Osteoblast (primary cell): ENCODE measurements around the gene EIPR1. TPM values are rescaled to one million over a fixed set of nuclear protein-coding genes. Genes with fewer than 3 reads are reported as not detected.

Experiments used
- DNase-seq: peaks from one replicate; pipeline ENCODE4 v3.0.0; 2011; ENCODE audit warnings: low spot score, mixed read lengths; ENCODE audit not compliant: insufficient read length; ENCODE audit errors: missing footprints
- H2AFZ ChIP-seq: 2 replicates; pipeline ENCODE4 v1.6.0; 2011; ENCODE audit warnings: mild to moderate bottlenecking, low read length
- H3K27ac ChIP-seq: 2 replicates; pipeline ENCODE4 v1.5.1; 2011; ENCODE audit warnings: mild to moderate bottlenecking, low read depth, low read length, moderate library complexity
- H3K27me3 ChIP-seq: 2 replicates; pipeline ENCODE4 v1.6.0; 2012; ENCODE audit warnings: mild to moderate bottlenecking, control low read depth, inconsistent platforms, low read length, moderate library complexity; ENCODE audit not compliant: insufficient read depth
- H3K36me3 ChIP-seq: 2 replicates; pipeline ENCODE4 v1.5.1; 2011; ENCODE audit warnings: mild to moderate bottlenecking, low read length, control low read depth, moderate library complexity; ENCODE audit not compliant: insufficient read depth
- H3K4me1 ChIP-seq: 2 replicates; pipeline ENCODE4 v1.5.1; 2011; ENCODE audit warnings: mild to moderate bottlenecking, low read length, control low read depth, moderate library complexity; ENCODE audit not compliant: insufficient read depth
- H3K4me2 ChIP-seq: 2 replicates; pipeline ENCODE4 v1.6.0; 2011; ENCODE audit warnings: mild to moderate bottlenecking, low read length; ENCODE audit not compliant: insufficient read depth
- H3K4me3 ChIP-seq: fragments of 200-600 bp; sonication (generic); 3 replicates; pipeline ENCODE4 v1.5.1; 2012; ENCODE audit warnings: mild to moderate bottlenecking, low read length, inconsistent platforms; ENCODE audit not compliant: insufficient read depth
- H3K79me2 ChIP-seq: 2 replicates; pipeline ENCODE4 v1.6.0; 2012; ENCODE audit warnings: mild to moderate bottlenecking, low read length, control low read depth, inconsistent platforms; ENCODE audit not compliant: insufficient read depth
- H3K9me3 ChIP-seq: 2 replicates; pipeline ENCODE4 v1.5.1; 2011; ENCODE audit warnings: low read depth, low read length, control low read depth
- H4K20me1 ChIP-seq: 2 replicates; pipeline ENCODE4 v1.6.0; 2012; ENCODE audit warnings: mild to moderate bottlenecking, low read length, control low read depth; ENCODE audit not compliant: insufficient read depth
- CTCF ChIP-seq: IDR thresholded peaks from 2 replicates; pipeline ENCODE4 v1.5.1; 2011; ENCODE audit warnings: mild to moderate bottlenecking, low read depth, low read length, moderate library complexity; ENCODE audit errors: extremely low read depth
- total RNA-seq: library from RNA; depleted of rRNA; stranded (reverse); fragments of >200 nt; gene quantifications from 2 replicates; pipeline ENCODE4 v1.2.3, GENCODE V29; 2012

The EIPR1 gene
- total RNA-seq, 1 donor: 17.7 TPM

DNA sequence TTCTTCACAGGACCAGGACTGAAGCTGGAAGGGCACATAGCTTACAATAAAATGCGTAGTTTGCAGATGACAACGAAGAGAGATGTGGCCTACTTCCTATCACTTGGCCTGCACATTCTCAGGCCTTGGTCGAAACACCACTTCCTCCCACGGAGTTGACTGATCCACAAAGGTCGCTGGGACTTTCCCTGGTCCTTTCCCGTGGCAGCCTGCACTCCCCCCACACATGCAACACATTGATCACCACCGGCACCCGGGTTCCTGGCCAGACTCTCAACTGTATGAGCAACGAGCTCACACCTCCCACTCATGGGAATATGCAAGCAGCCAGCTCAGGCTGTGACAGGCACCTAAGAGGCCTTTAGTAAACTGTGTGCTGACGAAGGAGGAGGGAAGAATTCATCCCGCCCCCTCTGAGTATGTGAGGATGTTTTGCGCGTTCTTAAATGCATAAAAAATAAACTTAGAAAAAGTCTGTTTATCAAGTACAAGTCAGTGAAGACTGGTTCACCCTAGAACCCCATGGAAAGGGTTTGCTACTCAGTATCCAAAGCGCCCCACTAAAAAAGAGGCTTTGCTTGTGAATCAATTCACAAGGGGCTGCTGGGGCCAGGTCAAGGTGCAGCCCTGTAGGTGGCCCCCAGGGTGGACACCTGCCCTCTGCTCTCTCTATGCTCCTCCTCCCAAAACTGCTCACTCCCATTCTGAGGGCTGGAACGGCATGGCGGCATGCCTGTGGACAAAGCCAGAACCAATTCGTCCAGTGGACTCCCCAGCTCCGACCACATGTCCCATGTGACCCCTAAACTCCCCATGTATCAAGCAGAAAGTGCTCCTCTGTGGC lies 154.3 kb downstream of the EIPR1 start:
- DNase-seq: no peak
- Histone ChIP-seq H3K4me1 (no peaks in the 10 kb centered on the region), H3K4me2 (no peak overlapping the region), H4K20me1 (peaks cover 4% of the 10 kb centered on the region), H3K9me3 (no peaks in the 10 kb centered on the region), H3K79me2 (no peaks in the 10 kb centered on the region), H2AFZ (no peak overlapping the region), H3K4me3 (no peak overlapping the region), H3K27ac (no peak overlapping the region), H3K36me3 (no peaks in the 10 kb centered on the region), H3K27me3 (no peaks in the 10 kb centered on the region)
- TF ChIP-seq CTCF: no peak

GRCh38 chr2:3222636-3223035 lies 155.0 kb downstream of the EIPR1 start:
- Histone ChIP-seq H3K36me3 (no peaks in the 10 kb centered on the region), H3K4me3 (no peak overlapping the region), H4K20me1 (peaks cover 4% of the 10 kb centered on the region), H3K4me2 (no peak overlapping the region), H3K79me2 (peaks cover 1% of the 10 kb centered on the region), H3K4me1 (no peaks in the 10 kb centered on the region), H3K27ac (no peak overlapping the region), H3K27me3 (no peaks in the 10 kb centered on the region), H3K9me3 (no peaks in the 10 kb centered on the region), H2AFZ (no peak overlapping the region)
- no peak for DNase-seq
- TF ChIP-seq CTCF: no peak

GRCh38 chr2:3219536-3219935 lies 158.1 kb downstream of the EIPR1 start:
- H3K36me3 ChIP-seq: no peaks in the 10 kb centered on the region
- H3K4me1 ChIP-seq: no peaks in the 10 kb centered on the region
- no peak overlapping the region for H2AFZ ChIP-seq
- no peaks in the 10 kb centered on the region for H3K9me3 ChIP-seq
- TF ChIP-seq CTCF: no peak
- H3K27ac ChIP-seq: no peak overlapping the region
- H4K20me1 ChIP-seq: peaks cover 9% of the 10 kb centered on the region
- no peak for DNase-seq
- H3K79me2 ChIP-seq: peaks cover 7% of the 10 kb centered on the region
- H3K4me2 ChIP-seq: no peak overlapping the region
- no peaks in the 10 kb centered on the region for H3K27me3 ChIP-seq
- H3K4me3 ChIP-seq: no peak overlapping the region

- Histone ChIP-seq H4K20me1 (peaks cover 9% of the 10 kb centered on the region), H3K4me3 (no peak overlapping the region), H3K27me3 (no peaks in the 10 kb centered on the region), H3K36me3 (peaks cover under 1% of the 10 kb centered on the region), H3K9me3 (no peaks in the 10 kb centered on the region), H2AFZ (no peak overlapping the region), H3K4me1 (no peaks in the 10 kb centered on the region), H3K4me2 (no peak overlapping the region), H3K79me2 (peaks cover 7% of the 10 kb centered on the region), H3K27ac (no peak overlapping the region)
- DNase-seq: no peak
- no peak for TF ChIP-seq CTCF
These were observed 160.0 kb downstream of the EIPR1 start for GRCh38 chr2:3217646-3218045.
